Neural cell (in vitro differentiated cells): ENCODE measurements around the gene OVOL3.

Experiments used
- CTCF ChIP-seq: fragments of 450-650 bp; IDR thresholded peaks from 2 replicates; pipeline ENCODE4 v1.5.1; 2014; ENCODE audit warnings: antibody characterized with exemption, mild to moderate bottlenecking, moderate library complexity; ENCODE audit not compliant: poor library complexity, severe bottlenecking
- TAF1 ChIP-seq: IDR thresholded peaks from 2 replicates; pipeline ENCODE4 v1.6.1; 2012; ENCODE audit warnings: low read depth

- no peak for TF ChIP-seq CTCF
- no peak for TF ChIP-seq TAF1
These were observed 17.3 kb upstream of the OVOL3 start for GRCh38 chr19:36093687-36094086.
